ENCODE data around the gene FAM111B.

DNA sequence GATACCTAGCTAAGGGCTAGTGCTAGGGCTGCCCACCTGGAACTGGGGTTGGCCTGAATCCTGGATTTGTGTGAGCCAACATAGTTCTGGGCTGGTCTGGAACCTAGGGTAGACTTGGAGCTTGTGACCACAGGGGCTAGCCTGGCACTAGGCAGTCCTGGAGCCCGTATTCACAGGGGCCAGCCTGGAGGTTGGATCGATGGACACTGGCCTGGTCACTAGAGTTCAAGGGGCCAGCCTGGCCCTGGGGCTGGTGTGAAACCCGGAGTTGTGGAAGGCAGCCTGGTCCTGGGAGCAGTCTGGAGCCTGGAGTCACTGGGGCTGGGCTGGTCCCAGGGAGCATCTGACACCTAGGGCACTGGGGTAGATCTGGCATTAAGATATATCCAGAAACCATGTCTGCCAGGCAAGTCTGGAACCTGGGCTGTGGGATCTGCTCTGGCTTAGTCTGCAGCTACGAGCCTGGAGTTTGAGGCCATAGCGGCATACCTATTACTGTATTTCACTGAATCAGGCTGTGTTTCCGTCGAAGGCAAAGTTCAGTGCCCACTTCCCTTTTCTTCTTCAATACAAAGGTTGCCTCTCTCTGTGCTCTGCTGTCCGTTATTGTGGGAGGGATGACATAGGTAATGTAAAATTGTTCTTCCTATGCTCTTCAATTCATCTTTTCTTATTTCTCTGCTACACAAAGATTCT is 30.0 kb upstream of the FAM111B start:
- TF ChIP-seq CTCF (IDR thresholded peaks at IDR 0.05) (no peak), POLR2AphosphoS5 (IDR thresholded peaks at IDR 0.05; ENCODE audit: low read depth, low read length) (no peak), REST (IDR thresholded peaks at IDR 0.05; ENCODE audit: insufficient read depth in 1 of 2, low read depth in 2 of 2, low read length in 1 of 2) (no peak)

Data from Panc1 (cell line).